Measurements from ENCODE around the gene DTX2.

- TF ChIP-seq, protein P1, sequence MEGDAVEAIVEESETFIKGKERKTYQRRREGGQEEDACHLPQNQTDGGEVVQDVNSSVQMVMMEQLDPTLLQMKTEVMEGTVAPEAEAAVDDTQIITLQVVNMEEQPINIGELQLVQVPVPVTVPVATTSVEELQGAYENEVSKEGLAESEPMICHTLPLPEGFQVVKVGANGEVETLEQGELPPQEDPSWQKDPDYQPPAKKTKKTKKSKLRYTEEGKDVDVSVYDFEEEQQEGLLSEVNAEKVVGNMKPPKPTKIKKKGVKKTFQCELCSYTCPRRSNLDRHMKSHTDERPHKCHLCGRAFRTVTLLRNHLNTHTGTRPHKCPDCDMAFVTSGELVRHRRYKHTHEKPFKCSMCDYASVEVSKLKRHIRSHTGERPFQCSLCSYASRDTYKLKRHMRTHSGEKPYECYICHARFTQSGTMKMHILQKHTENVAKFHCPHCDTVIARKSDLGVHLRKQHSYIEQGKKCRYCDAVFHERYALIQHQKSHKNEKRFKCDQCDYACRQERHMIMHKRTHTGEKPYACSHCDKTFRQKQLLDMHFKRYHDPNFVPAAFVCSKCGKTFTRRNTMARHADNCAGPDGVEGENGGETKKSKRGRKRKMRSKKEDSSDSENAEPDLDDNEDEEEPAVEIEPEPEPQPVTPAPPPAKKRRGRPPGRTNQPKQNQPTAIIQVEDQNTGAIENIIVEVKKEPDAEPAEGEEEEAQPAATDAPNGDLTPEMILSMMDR (IDR thresholded peaks at IDR 0.05; ENCODE audit: low read depth, low read length) = no peak
- no peak for TF ChIP-seq POLR2A (IDR thresholded peaks at IDR 0.05; ENCODE audit: extremely low read depth, insufficient read length)
- TF ChIP-seq MYC (IDR thresholded peaks at IDR 0.05; ENCODE audit: low read depth, low read length) = no peak
These were observed 48.7 kb downstream of the DTX2 start, which contains the start of gene UPK3B for GRCh38 chr7:76509931-76510877.
